K562 (cell line): ENCODE measurements around the gene SYT3. TPM values are rescaled to one million over a fixed set of nuclear protein-coding genes. Genes with fewer than 3 reads are reported as not detected.

Experiments
- ARID1B ChIP-seq: fragments of 450-650 bp; IDR thresholded peaks from 2 replicates; pipeline ENCODE4 v1.6.1; 2016; ENCODE audit warnings: antibody characterized with exemption, mild to moderate bottlenecking, inconsistent platforms
- BHLHE40 ChIP-seq: IDR thresholded peaks from 2 replicates; pipeline ENCODE4 v1.6.1; 2011; ENCODE audit warnings: low read length, improper control_type of control experiment
- CHD2 ChIP-seq: IDR thresholded peaks from 2 replicates; pipeline ENCODE4 v1.6.1; 2011; ENCODE audit warnings: low read depth, low read length
- EWSR1 ChIP-seq: fragments of 450-650 bp; IDR thresholded peaks from 2 replicates; pipeline ENCODE4 v1.6.1; 2018; ENCODE audit warnings: borderline replicate concordance, mild to moderate bottlenecking, low read depth, moderate library complexity; ENCODE audit not compliant: partially characterized antibody
- FOSL1 ChIP-seq: fragments of 200-800 bp; sonication (Bioruptor generic); conservative IDR thresholded peaks from 2 replicates; pipeline ENCODE4 v1.6.1; 2016; ENCODE audit warnings: missing genetic modification characterization, missing compliant biosample characterization
- FOXK1 ChIP-seq: sonication (generic); formaldehyde crosslinking; IDR thresholded peaks from 2 replicates; pipeline ENCODE4 v1.8.0; 2022; ENCODE audit warnings: missing genetic modification reagents, mild to moderate bottlenecking, borderline replicate concordance
- HDAC3 ChIP-seq: fragments of 450-650 bp; IDR thresholded peaks from 2 replicates; pipeline ENCODE4 v1.6.1; 2018; ENCODE audit warnings: borderline replicate concordance, mild to moderate bottlenecking, moderate library complexity; ENCODE audit not compliant: partially characterized antibody
- MECOM ChIP-seq: fragments of 250-450 bp; sonication (Bioruptor Pico); IDR thresholded peaks from 2 replicates; pipeline ENCODE4 v1.8.0; 2022; ENCODE audit warnings: inconsistent platforms
- NCOA1 ChIP-seq: fragments of 450-650 bp; IDR thresholded peaks from 2 replicates; pipeline ENCODE4 v1.6.1; 2016; ENCODE audit warnings: low read depth
- NRF1 ChIP-seq, 2 experiments: fragments of 450-650 bp; IDR thresholded peaks in 1 of 2; conservative IDR thresholded peaks in 1 of 2; 2 replicates each; pipeline ENCODE4 v1.6.1; 2014; ENCODE audit warnings: mild to moderate bottlenecking in 2 of 2
- RFX7 ChIP-seq: fragments of 250-450 bp; sonication (Bioruptor Pico); IDR thresholded peaks from 2 replicates; pipeline ENCODE4 v1.5.1; 2021; ENCODE audit warnings: mild to moderate bottlenecking
- ZNF212 ChIP-seq: fragments of 450-650 bp; formaldehyde crosslinking; IDR thresholded peaks from 2 replicates; pipeline ENCODE4 v1.4.0; 2020; ENCODE audit warnings: mild to moderate bottlenecking
- ZNF24 ChIP-seq: fragments of 450-650 bp; IDR thresholded peaks from 2 replicates; pipeline ENCODE4 v1.6.1; 2016
- ZNF282 ChIP-seq: sonication (generic); formaldehyde crosslinking; IDR thresholded peaks from 2 replicates; pipeline ENCODE4 v1.8.1; 2023; ENCODE audit warnings: missing genetic modification reagents
- ZNF408 ChIP-seq: fragments of 250-450 bp; sonication (Bioruptor Pico); IDR thresholded peaks from 2 replicates; pipeline ENCODE4 v1.4.0; 2020; ENCODE audit warnings: low read depth, mild to moderate bottlenecking, moderate library complexity
- ZNF699 ChIP-seq: fragments of 250-450 bp; sonication (Bioruptor Pico); IDR thresholded peaks from 2 replicates; pipeline ENCODE4 v1.8.0; 2021; ENCODE audit warnings: mild to moderate bottlenecking, moderate library complexity; ENCODE audit not compliant: insufficient replicate concordance
- polyA plus RNA-seq, 8 experiments: library from polyadenylated mRNA; depleted of rRNA in 4 of 8; stranded (reverse) in 5 of 8; unstranded in 3 of 8; fragments of >200 nt; fragmentation: Nextera tagmentation in 2 of 8; fragmentation: Illumina TruSeq in 1 of 8; extraction: Ambion mirVana in 2 of 8; extraction: Trizol in 1 of 8; gene quantifications; 2 replicates each; pipeline versions ENCODE4 v1.2.1 to v1.2.3, GENCODE V29; 2011 to 2014; ENCODE audit warnings: inconsistent platforms in 1 of 8, missing spikeins in 1 of 8
- total RNA-seq, 7 experiments: library from RNA; depleted of rRNA in 6 of 7; stranded (reverse); fragments of >200 nt in 6 of 7; fragmentation: Illumina TruSeq in 2 of 7; extraction: Trizol in 2 of 7; gene quantifications; 2 replicates each; pipeline versions ENCODE4 v1.2.1 to v1.2.3, GENCODE V29; 2011 to 2021; ENCODE audit warnings: low replicate concordance in 1 of 7
- TF ChIP-seq, protein P1 (sequence below): sonication (generic); formaldehyde crosslinking; IDR thresholded peaks from 2 replicates; pipeline ENCODE4 v1.8.0; 2022; ENCODE audit warnings: mild to moderate bottlenecking, missing genetic modification reagents
- TF ChIP-seq, protein P2 (sequence below): fragments of 450-650 bp; IDR thresholded peaks from 2 replicates; pipeline ENCODE4 v1.7.0; 2016; ENCODE audit warnings: borderline replicate concordance
- TF ChIP-seq, protein P3 (sequence below): sonication (generic); formaldehyde crosslinking; IDR thresholded peaks from 2 replicates; pipeline ENCODE4 v1.8.0; 2022; ENCODE audit warnings: mild to moderate bottlenecking, missing genetic modification reagents
- TF ChIP-seq, protein P4 (sequence below): fragments of 450-650 bp; IDR thresholded peaks from 2 replicates; pipeline ENCODE4 v1.7.1; 2018; ENCODE audit warnings: mild to moderate bottlenecking, low read depth; ENCODE audit not compliant: partially characterized antibody

The SYT3 gene
- total and polyA plus RNA-seq, 9 of the 15 experiments (the other 6 are each of a cell fraction or from before 2014, with no cell fraction given): 0.36 to 2.0 (median 0.54) TPM; not detected in 2

DNA sequence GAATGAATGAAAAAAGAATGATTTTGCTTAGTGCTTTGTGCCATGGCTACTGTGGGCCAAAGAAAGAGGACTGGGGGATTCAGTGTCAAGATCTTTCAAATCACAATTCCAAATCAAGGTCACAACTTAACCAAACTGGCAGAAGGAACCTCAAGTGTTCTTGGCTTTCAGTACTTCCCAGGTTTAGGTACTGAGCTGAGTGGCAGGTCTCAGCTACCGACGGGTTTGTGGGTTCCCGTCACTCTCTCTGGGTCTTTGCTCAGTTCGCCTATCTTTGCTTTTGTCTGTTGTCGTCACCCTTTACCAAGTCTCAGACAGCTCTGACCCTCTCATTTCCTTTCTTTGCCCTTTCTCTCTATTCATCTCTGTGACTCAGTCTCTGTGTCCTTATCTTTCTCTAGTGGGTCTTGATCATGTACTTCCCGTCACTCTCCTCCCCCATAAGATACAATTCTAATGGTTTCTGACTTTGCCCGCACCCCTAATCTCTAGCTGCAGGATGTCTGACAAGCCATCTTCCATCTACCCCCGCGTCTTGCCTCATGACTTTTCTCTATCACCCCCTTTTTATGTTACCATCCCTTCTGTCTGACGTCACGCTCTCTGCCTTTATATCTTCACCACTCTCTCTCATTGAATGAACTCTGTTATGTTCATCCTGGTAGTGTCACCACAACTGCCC is 38.1 kb downstream of the SYT3 start (continued):
- TF ChIP-seq, protein P1, sequence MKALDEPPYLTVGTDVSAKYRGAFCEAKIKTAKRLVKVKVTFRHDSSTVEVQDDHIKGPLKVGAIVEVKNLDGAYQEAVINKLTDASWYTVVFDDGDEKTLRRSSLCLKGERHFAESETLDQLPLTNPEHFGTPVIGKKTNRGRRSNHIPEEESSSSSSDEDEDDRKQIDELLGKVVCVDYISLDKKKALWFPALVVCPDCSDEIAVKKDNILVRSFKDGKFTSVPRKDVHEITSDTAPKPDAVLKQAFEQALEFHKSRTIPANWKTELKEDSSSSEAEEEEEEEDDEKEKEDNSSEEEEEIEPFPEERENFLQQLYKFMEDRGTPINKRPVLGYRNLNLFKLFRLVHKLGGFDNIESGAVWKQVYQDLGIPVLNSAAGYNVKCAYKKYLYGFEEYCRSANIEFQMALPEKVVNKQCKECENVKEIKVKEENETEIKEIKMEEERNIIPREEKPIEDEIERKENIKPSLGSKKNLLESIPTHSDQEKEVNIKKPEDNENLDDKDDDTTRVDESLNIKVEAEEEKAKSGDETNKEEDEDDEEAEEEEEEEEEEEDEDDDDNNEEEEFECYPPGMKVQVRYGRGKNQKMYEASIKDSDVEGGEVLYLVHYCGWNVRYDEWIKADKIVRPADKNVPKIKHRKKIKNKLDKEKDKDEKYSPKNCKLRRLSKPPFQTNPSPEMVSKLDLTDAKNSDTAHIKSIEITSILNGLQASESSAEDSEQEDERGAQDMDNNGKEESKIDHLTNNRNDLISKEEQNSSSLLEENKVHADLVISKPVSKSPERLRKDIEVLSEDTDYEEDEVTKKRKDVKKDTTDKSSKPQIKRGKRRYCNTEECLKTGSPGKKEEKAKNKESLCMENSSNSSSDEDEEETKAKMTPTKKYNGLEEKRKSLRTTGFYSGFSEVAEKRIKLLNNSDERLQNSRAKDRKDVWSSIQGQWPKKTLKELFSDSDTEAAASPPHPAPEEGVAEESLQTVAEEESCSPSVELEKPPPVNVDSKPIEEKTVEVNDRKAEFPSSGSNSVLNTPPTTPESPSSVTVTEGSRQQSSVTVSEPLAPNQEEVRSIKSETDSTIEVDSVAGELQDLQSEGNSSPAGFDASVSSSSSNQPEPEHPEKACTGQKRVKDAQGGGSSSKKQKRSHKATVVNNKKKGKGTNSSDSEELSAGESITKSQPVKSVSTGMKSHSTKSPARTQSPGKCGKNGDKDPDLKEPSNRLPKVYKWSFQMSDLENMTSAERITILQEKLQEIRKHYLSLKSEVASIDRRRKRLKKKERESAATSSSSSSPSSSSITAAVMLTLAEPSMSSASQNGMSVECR (CRISPR knock-in tag): no peak
- TF ChIP-seq ZNF24: peak; percentile 85
- no peak for TF ChIP-seq ZNF699 (CRISPR knock-in tag)
- no peak for TF ChIP-seq ZNF212 (CRISPR knock-in tag)
- TF ChIP-seq EWSR1: no peak
- TF ChIP-seq ARID1B: peak; percentile 100
- TF ChIP-seq RFX7: no peak
- TF ChIP-seq, protein P2, sequence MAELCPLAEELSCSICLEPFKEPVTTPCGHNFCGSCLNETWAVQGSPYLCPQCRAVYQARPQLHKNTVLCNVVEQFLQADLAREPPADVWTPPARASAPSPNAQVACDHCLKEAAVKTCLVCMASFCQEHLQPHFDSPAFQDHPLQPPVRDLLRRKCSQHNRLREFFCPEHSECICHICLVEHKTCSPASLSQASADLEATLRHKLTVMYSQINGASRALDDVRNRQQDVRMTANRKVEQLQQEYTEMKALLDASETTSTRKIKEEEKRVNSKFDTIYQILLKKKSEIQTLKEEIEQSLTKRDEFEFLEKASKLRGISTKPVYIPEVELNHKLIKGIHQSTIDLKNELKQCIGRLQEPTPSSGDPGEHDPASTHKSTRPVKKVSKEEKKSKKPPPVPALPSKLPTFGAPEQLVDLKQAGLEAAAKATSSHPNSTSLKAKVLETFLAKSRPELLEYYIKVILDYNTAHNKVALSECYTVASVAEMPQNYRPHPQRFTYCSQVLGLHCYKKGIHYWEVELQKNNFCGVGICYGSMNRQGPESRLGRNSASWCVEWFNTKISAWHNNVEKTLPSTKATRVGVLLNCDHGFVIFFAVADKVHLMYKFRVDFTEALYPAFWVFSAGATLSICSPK: no peak
- TF ChIP-seq, protein P3, sequence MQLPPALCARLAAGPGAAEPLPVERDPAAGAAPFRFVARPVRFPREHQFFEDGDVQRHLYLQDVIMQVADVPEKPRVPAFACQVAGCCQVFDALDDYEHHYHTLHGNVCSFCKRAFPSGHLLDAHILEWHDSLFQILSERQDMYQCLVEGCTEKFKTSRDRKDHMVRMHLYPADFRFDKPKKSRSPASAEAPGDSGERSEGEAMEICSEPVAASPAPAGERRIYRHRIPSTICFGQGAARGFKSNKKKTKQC (CRISPR knock-in tag): no peak
- TF ChIP-seq ZNF282 (CRISPR knock-in tag): no peak
- TF ChIP-seq NRF1 (conservative IDR thresholded peaks at IDR 0.05 in 1 of 2, IDR thresholded peaks at IDR 0.05 in 1 of 2): no peak; a peak in 1 of 4 replicates
- TF ChIP-seq ZNF408 (CRISPR knock-in tag): no peak
- TF ChIP-seq FOXK1 (CRISPR knock-in tag): no peak
- peak; percentile 99 for TF ChIP-seq FOSL1 (tag)
- no peak for TF ChIP-seq CHD2
- TF ChIP-seq, protein P4, sequence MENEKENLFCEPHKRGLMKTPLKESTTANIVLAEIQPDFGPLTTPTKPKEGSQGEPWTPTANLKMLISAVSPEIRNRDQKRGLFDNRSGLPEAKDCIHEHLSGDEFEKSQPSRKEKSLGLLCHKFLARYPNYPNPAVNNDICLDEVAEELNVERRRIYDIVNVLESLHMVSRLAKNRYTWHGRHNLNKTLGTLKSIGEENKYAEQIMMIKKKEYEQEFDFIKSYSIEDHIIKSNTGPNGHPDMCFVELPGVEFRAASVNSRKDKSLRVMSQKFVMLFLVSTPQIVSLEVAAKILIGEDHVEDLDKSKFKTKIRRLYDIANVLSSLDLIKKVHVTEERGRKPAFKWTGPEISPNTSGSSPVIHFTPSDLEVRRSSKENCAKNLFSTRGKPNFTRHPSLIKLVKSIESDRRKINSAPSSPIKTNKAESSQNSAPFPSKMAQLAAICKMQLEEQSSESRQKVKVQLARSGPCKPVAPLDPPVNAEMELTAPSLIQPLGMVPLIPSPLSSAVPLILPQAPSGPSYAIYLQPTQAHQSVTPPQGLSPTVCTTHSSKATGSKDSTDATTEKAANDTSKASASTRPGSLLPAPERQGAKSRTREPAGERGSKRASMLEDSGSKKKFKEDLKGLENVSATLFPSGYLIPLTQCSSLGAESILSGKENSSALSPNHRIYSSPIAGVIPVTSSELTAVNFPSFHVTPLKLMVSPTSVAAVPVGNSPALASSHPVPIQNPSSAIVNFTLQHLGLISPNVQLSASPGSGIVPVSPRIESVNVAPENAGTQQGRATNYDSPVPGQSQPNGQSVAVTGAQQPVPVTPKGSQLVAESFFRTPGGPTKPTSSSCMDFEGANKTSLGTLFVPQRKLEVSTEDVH: peak; percentile 47
- TF ChIP-seq MECOM (CRISPR knock-in tag): peak; percentile 22; the same call in 1 of the 2 replicates
- TF ChIP-seq HDAC3: peak; percentile 97
- TF ChIP-seq BHLHE40: peak; percentile 68; the same call in 1 of the 2 replicates
- TF ChIP-seq NCOA1: peak; percentile 96
